NCI-H2227 (cell line): Measurements from ENCODE around the gene TUBAL3.

Experiments used
- DNase-seq: peaks from one replicate; lab custom pipeline; 2025; ENCODE audit not compliant: unreplicated experiment; lab: John Stamatoyannopoulos, UW

The TUBAL3 gene

DNA sequence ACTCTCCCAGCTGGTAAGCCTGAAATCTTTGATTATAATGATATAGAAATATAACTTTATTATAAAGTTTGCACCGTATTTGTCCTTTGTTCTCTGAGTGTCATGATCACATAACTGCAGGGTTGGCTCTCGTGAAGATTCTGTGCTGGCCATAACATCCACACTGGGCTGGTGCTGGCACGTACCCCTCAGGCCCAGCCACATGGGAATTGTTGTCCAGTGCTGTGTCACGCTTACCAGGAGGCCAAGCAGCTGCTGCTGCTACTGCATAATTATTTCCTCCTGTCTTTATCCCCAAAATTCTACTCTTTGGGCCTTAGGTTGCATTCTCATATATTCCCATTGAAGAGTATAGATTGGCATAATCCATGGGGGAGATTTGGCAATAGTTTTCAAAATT is 60.6 kb downstream of the TUBAL3 start:
- no peak for DNase-seq

DNA sequence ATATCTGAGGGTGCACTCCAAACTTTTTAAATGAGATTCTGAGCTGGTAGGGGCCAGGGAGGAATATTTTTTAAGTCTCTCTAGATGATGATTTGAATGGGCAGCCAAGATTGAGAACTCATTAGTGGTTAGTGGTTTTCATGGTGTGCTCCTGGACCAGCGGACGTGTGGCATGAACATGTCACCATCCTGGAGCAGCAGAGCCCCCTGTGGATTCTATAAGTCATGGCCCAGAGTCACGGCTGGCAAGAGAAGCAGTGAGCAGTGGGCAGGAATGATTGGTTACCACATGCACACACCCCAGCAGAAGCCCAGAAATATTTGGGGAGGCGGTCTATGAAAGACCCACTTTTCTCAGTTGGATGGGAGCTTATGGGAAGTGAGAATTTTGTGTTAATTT is 61.1 kb downstream of the TUBAL3 start:
- no peak for DNase-seq
